ENCODE results near the gene CEMIP.

Gene CEMIP

GRCh38 chr15:80875568-80876347, 96.6 kb downstream of the CEMIP start:
- TF ChIP-seq, protein P1, sequence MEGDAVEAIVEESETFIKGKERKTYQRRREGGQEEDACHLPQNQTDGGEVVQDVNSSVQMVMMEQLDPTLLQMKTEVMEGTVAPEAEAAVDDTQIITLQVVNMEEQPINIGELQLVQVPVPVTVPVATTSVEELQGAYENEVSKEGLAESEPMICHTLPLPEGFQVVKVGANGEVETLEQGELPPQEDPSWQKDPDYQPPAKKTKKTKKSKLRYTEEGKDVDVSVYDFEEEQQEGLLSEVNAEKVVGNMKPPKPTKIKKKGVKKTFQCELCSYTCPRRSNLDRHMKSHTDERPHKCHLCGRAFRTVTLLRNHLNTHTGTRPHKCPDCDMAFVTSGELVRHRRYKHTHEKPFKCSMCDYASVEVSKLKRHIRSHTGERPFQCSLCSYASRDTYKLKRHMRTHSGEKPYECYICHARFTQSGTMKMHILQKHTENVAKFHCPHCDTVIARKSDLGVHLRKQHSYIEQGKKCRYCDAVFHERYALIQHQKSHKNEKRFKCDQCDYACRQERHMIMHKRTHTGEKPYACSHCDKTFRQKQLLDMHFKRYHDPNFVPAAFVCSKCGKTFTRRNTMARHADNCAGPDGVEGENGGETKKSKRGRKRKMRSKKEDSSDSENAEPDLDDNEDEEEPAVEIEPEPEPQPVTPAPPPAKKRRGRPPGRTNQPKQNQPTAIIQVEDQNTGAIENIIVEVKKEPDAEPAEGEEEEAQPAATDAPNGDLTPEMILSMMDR (IDR thresholded peaks at IDR 0.05; ENCODE audit: insufficient read depth, low read length, poor library complexity, severe bottlenecking), result no peak
- Histone ChIP-seq H3K27me3 (replicated peaks; ENCODE audit: control insufficient read depth, insufficient read depth, low read length) (peaks cover 2% of the 10 kb centered on the region; the same call in 1 of the 2 replicates), H3K4me3 (replicated peaks; ENCODE audit: low read depth, low read length) (no peak overlapping the region), H3K36me3 (ENCODE audit: control insufficient read depth, insufficient read depth, low read length) (no peaks in the 10 kb centered on the region)
- DNase-seq (ENCODE audit: extremely low read depth, insufficient read length), result no peak

GRCh38 chr15:80876348-80876674, 97.1 kb downstream of the CEMIP start:
- H3K36me3 ChIP-seq (ENCODE audit: control insufficient read depth, insufficient read depth, low read length), result no peaks in the 10 kb centered on the region
- H3K4me3 ChIP-seq (replicated peaks; ENCODE audit: low read depth, low read length), result no peak overlapping the region
- TF ChIP-seq, protein P1 (IDR thresholded peaks at IDR 0.05; ENCODE audit: insufficient read depth, low read length, poor library complexity, severe bottlenecking), result no peak
- peaks cover 2% of the 10 kb centered on the region; the same call in 1 of the 2 replicates for H3K27me3 ChIP-seq (replicated peaks; ENCODE audit: control insufficient read depth, insufficient read depth, low read length)
- DNase-seq (ENCODE audit: extremely low read depth, insufficient read length), result no peak

DNA sequence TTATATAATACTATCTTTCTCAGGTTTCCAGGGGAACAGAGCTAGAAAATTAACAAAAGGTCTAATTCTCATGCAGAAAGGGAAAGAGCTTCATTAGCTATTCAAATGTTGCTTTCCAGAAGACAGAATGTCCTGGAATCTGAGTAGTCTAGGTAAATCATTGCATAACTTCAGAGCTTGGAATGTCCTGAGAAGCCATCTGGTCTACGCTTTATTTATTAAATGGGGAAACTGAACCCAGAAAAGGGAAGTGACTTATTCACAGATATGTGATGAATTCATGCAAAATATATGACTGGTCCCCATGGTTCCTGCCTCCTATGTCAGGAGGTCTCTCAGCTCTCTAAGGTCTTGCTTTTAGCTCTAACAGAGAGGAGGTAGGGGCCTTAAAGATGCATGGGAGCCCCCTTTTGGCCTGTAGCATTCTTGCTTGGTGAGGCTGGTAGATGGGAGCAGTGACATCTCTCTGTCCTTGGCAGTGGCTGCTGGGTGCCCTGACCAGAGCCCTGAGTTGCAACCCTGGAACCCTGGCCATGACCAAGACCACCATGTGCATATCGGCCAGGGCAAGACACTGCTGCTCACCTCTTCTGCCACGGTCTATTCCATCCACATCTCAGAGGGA, 99.2 kb downstream of the CEMIP start:
- Histone ChIP-seq H3K4me3 (replicated peaks; ENCODE audit: low read depth, low read length) (no peak overlapping the region), H3K36me3 (ENCODE audit: control insufficient read depth, insufficient read depth, low read length) (no peaks in the 10 kb centered on the region), H3K27me3 (replicated peaks; ENCODE audit: control insufficient read depth, insufficient read depth, low read length) (peaks cover 2% of the 10 kb centered on the region; the same call in 1 of the 2 replicates)
- no peak for DNase-seq (ENCODE audit: extremely low read depth, insufficient read length)
- TF ChIP-seq, protein P1 (IDR thresholded peaks at IDR 0.05; ENCODE audit: insufficient read depth, low read length, poor library complexity, severe bottlenecking), result no peak

- no peak overlapping the region for H3K4me3 ChIP-seq (replicated peaks; ENCODE audit: low read depth, low read length)
- peaks cover 2% of the 10 kb centered on the region; the same call in 1 of the 2 replicates for H3K27me3 ChIP-seq (replicated peaks; ENCODE audit: control insufficient read depth, insufficient read depth, low read length)
- no peak for DNase-seq (ENCODE audit: extremely low read depth, insufficient read length)
- no peaks in the 10 kb centered on the region for H3K36me3 ChIP-seq (ENCODE audit: control insufficient read depth, insufficient read depth, low read length)
- TF ChIP-seq, protein P1 (IDR thresholded peaks at IDR 0.05; ENCODE audit: insufficient read depth, low read length, poor library complexity, severe bottlenecking), result no peak
Observed at GRCh38 chr15:80878867-80879250, 99.7 kb downstream of the CEMIP start.

DNA sequence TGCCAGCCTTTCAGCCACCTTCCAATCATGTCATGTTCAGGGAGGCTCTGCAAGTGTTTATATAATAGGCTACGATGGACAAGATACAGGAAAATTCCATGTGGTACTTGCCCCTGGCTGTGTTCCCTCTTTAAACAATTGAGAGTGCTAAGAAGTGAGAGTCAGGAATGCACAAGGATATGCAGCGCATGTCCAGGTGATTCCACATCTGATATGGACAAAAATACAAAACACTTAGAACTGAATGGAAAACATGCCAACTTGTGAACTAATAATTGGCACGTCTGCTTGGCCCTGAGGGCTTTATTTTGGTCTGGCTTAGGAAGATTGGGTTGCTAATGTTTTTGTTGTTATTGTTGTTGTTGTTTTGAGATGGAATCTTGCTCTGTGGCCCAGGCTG, 100.9 kb downstream of the CEMIP start:
- TF ChIP-seq, protein P1 (IDR thresholded peaks at IDR 0.05; ENCODE audit: insufficient read depth, low read length, poor library complexity, severe bottlenecking), result no peak
- DNase-seq (ENCODE audit: extremely low read depth, insufficient read length), result no peak
- H3K36me3 ChIP-seq (ENCODE audit: control insufficient read depth, insufficient read depth, low read length), result no peaks in the 10 kb centered on the region
- H3K27me3 ChIP-seq (replicated peaks; ENCODE audit: control insufficient read depth, insufficient read depth, low read length), result 0 out of 2 replicates have a peak, but pooled peaks cover 2% of the 10 kb centered on the region
- H3K4me3 ChIP-seq (replicated peaks; ENCODE audit: low read depth, low read length), result no peak overlapping the region

All from GM06990 (cell line).